Upper lobe of left lung (tissue), 6 donors: ENCODE measurements around the gene G6PC3. TPM values are rescaled to one million over a fixed set of nuclear protein-coding genes. Genes with fewer than 3 reads are reported as not detected.

Experiments used
- ATAC-seq, 2 donors: fragments of 200-7000 bp; cut with Tn5 transposase; one replicate each; pipeline ENCODE4 v1.9.1; 2022; ENCODE audit warnings: mild to moderate bottlenecking in 2 of 2, moderate library complexity in 2 of 2; ENCODE audit not compliant: low FRiP score in 2 of 2
- DNase-seq, 2 donors: peaks; one replicate each; pipeline ENCODE4 v3.0.0-alpha.2; 2019 to 2020
- H3K27ac ChIP-seq, 4 donors: fragments of 200-600 bp; sonication (generic); one replicate each; pipeline ENCODE4 v1.5.1; 2016 to 2019
- H3K27me3 ChIP-seq, 4 donors: fragments of 200-600 bp; sonication (generic); one replicate each; pipeline ENCODE4 v1.5.1; 2017 to 2019
- H3K36me3 ChIP-seq, 4 donors: fragments of 200-600 bp; sonication (generic); one replicate each; pipeline ENCODE4 v1.5.1; 2016 to 2019
- H3K4me1 ChIP-seq, 4 donors: fragments of 200-600 bp; sonication (generic); one replicate each; pipeline ENCODE4 v1.5.1; 2018 to 2019
- H3K4me3 ChIP-seq, 4 donors: fragments of 200-600 bp; sonication (generic); one replicate each; pipeline ENCODE4 v1.5.1; 2017 to 2019; ENCODE audit warnings: mild to moderate bottlenecking in 2 of 4, moderate library complexity in 1 of 4
- H3K9me3 ChIP-seq, 4 donors: fragments of 200-600 bp; sonication (generic); one replicate each; pipeline ENCODE4 v1.5.1; 2018 to 2019
- EP300 ChIP-seq, 4 donors: sonication (generic); formaldehyde crosslinking; IDR thresholded peaks; one replicate each; pipeline ENCODE4 v1.5.1; 2017; ENCODE audit warnings: antibody characterized with exemption in 4 of 4, control low read depth in 2 of 4
- POLR2A ChIP-seq, 4 donors: fragments of 450-650 bp; IDR thresholded peaks; one replicate each; pipeline ENCODE4 v1.5.1; 2016 to 2017; ENCODE audit warnings: antibody characterized with exemption in 4 of 4, mild to moderate bottlenecking in 2 of 4
- POLR2AphosphoS5 ChIP-seq, 2 donors: sonication (generic); formaldehyde crosslinking; IDR thresholded peaks; one replicate each; pipeline ENCODE4 v1.5.1; 2017; ENCODE audit warnings: antibody characterized with exemption in 2 of 2
- whole genome bisulfite sequencing, 2 donors: methylation state at CpG; one replicate each; pipeline ENCODE4 v1.1.5; 2017 to 2018; 5-methylcytosine and 5-hydroxymethylcytosine counted together
- total RNA-seq, 6 donors: library from RNA; depleted of rRNA in 4 of 6; stranded (reverse); fragments of >200 nt in 4 of 6; gene quantifications; one replicate each; pipeline versions ENCODE4 v1.1.0 to v1.2.1, GENCODE V29; 2016 to 2021
- TF ChIP-seq, protein P1 (sequence below), 6 experiments: fragments of 450-650 bp in 4 of 6; fragments of 200-600 bp in 2 of 6; sonication (generic) in 2 of 6; IDR thresholded peaks; one replicate each; pipeline ENCODE4 v1.5.1; 2016 to 2019; ENCODE audit warnings: antibody characterized with exemption in 6 of 6
- donor health status: DM: no; HTN: no; CAD: no; lungs with moderate emphysema.
- donor health status: DM: no; HTN: yes; CAD: no; lungs with severe emphysema.

Gene G6PC3
- total RNA-seq, 6 donors from 2014 or later = 16.8 to 63.0 (median 33.8) TPM

DNA sequence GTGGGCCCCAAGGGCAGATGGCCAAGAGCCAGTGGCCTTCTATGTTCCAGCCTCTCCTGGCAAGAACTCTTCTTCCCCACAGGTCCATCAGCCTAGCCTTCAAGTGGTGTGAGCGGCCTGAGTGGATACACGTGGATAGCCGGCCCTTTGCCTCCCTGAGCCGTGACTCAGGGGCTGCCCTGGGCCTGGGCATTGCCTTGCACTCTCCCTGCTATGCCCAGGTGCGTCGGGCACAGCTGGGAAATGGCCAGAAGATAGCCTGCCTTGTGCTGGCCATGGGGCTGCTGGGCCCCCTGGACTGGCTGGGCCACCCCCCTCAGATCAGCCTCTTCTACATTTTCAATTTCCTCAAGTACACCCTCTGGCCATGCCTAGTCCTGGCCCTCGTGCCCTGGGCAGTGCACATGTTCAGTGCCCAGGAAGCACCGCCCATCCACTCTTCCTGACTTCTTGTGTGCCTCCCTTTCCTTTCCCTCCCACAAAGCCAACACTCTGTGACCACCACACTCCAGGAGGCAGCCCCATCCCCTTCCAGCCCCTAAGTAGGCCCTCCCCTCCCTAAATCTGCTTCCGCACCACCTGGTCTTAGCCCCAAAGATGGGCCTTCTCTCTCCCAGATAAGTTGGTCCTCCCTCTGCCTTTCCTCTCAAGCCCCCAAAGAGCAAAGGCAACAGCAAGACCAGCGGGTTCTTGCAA lies 5.2 kb downstream of the G6PC3 start:
- DNase-seq (no peak), ATAC-seq (no peak)
- Histone ChIP-seq H3K9me3 (no peaks in the 10 kb centered on the region), H3K36me3 (peaks cover 13 to 67% (median 47%) of the 10 kb centered on the region in 4 donors), H3K4me1 (peaks cover 11 to 45% (median 20%) of the 10 kb centered on the region in 4 donors), H3K4me3 (no peak overlapping the region), H3K27me3 (no peaks in the 10 kb centered on the region), H3K27ac (peak overlapping the region in 2 of 4 donors; percentile 17 to 25)
- 79 to 82% methylated on average over 8 to 10 of the region's 10 CpGs for WGBS, 2 donors
- no peak for TF ChIP-seq EP300 (IDR thresholded peaks at IDR 0.05)
- TF ChIP-seq POLR2A (IDR thresholded peaks at IDR 0.05) = no peak
- no peak for TF ChIP-seq POLR2AphosphoS5 (IDR thresholded peaks at IDR 0.05)
- TF ChIP-seq, protein P1, sequence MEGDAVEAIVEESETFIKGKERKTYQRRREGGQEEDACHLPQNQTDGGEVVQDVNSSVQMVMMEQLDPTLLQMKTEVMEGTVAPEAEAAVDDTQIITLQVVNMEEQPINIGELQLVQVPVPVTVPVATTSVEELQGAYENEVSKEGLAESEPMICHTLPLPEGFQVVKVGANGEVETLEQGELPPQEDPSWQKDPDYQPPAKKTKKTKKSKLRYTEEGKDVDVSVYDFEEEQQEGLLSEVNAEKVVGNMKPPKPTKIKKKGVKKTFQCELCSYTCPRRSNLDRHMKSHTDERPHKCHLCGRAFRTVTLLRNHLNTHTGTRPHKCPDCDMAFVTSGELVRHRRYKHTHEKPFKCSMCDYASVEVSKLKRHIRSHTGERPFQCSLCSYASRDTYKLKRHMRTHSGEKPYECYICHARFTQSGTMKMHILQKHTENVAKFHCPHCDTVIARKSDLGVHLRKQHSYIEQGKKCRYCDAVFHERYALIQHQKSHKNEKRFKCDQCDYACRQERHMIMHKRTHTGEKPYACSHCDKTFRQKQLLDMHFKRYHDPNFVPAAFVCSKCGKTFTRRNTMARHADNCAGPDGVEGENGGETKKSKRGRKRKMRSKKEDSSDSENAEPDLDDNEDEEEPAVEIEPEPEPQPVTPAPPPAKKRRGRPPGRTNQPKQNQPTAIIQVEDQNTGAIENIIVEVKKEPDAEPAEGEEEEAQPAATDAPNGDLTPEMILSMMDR (IDR thresholded peaks at IDR 0.05) = no peak

DNA sequence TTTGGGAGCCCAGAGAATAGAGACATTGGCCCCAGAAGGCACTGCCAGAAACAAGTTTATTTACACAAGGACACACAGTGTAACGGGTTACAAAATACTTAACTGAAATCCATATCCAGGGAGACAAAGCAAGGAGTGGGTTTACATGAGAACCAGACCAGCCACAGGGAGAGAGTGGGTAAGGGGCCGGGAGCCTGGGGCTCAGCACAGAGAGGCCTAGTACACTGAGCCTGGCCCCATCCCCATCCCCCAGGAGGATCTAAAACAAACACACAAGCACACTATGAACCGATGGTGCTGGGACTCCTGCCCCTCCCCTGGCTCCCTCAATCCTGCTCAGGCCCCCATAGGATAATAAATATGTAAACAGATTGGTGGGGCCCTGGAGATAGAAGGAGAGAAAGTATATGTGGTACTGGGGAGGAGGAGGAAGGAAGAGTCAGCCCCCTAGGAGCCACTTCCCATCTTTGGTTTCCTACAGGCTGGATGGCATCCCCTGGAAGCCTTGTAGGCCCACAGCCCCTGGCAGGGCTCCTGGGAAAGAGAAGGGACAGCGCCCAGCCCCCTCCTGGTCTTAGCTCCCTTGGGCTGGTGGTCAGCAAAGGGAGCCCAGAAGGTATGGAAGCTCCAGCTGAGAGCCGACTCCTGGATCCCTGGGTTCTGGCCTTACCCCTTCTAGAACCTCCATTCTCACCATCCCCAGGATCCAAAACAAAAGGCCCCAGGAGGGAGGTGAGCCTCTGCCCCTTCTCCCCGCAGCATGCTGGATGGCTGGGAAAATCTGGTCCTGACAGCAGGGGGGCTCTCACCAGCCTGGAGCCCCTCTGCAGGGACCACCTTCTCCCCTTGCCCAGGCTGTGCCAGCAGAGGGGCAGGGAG lies 6.4 kb downstream of the G6PC3 start:
- Histone ChIP-seq H3K27me3 (no peaks in the 10 kb centered on the region), H3K4me1 (peaks cover 2 to 33% (median 10%) of the 10 kb centered on the region in 4 donors), H3K27ac (peak overlapping the region in 1 of 4 donors; percentile 63), H3K4me3 (no peak overlapping the region), H3K9me3 (no peaks in the 10 kb centered on the region), H3K36me3 (peaks cover 13 to 79% (median 51%) of the 10 kb centered on the region in 4 donors)
- no peak for DNase-seq
- WGBS, 2 donors = 67 to 81% methylated on average over 5 to 6 of the region's 6 CpGs
- no peak for ATAC-seq
- TF ChIP-seq POLR2AphosphoS5 (IDR thresholded peaks at IDR 0.05) = no peak
- no peak for TF ChIP-seq EP300 (IDR thresholded peaks at IDR 0.05)
- TF ChIP-seq POLR2A (IDR thresholded peaks at IDR 0.05) = no peak
- TF ChIP-seq, protein P1 (IDR thresholded peaks at IDR 0.05) = no peak

DNA sequence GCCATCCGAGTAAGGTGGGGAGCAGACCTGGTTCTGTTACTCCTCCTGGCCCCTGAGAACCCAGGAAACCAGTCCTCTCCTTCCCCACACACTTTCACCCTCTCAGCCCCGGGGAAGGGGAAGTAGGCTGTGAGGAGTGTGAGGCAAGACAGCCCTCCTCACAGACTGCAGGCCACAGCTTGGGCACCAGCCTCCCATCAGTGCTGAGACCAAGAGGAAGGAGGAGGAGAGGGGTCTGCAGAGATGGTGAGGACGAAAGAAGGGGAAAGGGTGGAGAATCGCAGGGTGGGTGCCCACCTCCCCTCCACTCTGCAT lies 7.0 kb downstream of the G6PC3 start:
- ATAC-seq (peak in 1 of 2 donors; percentile 42), DNase-seq (peak in 1 of 2 donors; percentile 49)
- H3K4me1 ChIP-seq = peaks cover 0 to 30% (median 9%) of the 10 kb centered on the region in 4 donors
- TF ChIP-seq POLR2A (IDR thresholded peaks at IDR 0.05) (no peak), EP300 (IDR thresholded peaks at IDR 0.05) (no peak), POLR2AphosphoS5 (IDR thresholded peaks at IDR 0.05) (no peak)
- TF ChIP-seq, protein P1 (IDR thresholded peaks at IDR 0.05) = no peak
- peak overlapping the region in 1 of 4 donors; percentile 63 for H3K27ac ChIP-seq
- peaks cover 17 to 85% (median 57%) of the 10 kb centered on the region in 4 donors for H3K36me3 ChIP-seq
- no peaks in the 10 kb centered on the region for H3K9me3 ChIP-seq
- WGBS, 2 donors = 46 to 53% methylated on average over 2 to 4 of the region's 4 CpGs
- no peaks in the 10 kb centered on the region for H3K27me3 ChIP-seq
- H3K4me3 ChIP-seq = no peak overlapping the region

DNA sequence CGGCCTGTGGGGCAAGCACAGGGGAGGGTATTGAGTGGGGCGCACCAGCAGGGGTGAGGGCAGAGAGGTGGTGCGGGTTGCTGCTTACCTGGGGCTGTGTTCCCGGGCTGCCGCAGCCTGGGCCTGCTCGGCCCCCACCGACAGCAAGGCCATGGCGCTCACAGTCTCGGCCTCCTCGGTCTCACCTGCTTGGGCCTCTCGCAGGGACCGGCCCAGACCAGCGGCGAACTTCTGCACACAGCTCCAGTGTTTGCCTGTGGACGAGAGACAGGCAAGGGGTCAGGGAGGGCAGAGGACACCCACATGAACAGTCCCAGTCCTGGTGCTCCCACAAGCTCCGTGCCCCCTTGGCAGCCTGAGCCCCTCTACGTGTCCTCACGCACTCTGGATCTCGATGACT lies 7.9 kb downstream of the G6PC3 start:
- Histone ChIP-seq H3K36me3 (peaks cover 21 to 94% (median 65%) of the 10 kb centered on the region in 4 donors), H3K4me1 (peaks cover 0 to 22% (median 9%) of the 10 kb centered on the region in 4 donors), H3K9me3 (no peaks in the 10 kb centered on the region), H3K27ac (no peak overlapping the region), H3K27me3 (no peaks in the 10 kb centered on the region), H3K4me3 (no peak overlapping the region)
- 94 to 98% methylated on average over 8 to 18 of the region's 19 CpGs for WGBS, 2 donors
- ATAC-seq (no peak), DNase-seq (peak in 1 of 2 donors; percentile 72)
- TF ChIP-seq, protein P1 (IDR thresholded peaks at IDR 0.05) = no peak
- no peak for TF ChIP-seq POLR2AphosphoS5 (IDR thresholded peaks at IDR 0.05)
- no peak for TF ChIP-seq EP300 (IDR thresholded peaks at IDR 0.05)
- TF ChIP-seq POLR2A (IDR thresholded peaks at IDR 0.05) = no peak
